ENCODE results near the gene DHX35.

Gene DHX35

GRCh38 chr20:39076958-39077357, 114.8 kb downstream of the DHX35 start:
- TF ChIP-seq CTCF (conservative IDR thresholded peaks at IDR 0.05) (no peak), ZFX (IDR thresholded peaks at IDR 0.05) (no peak)
- no peak overlapping the region for H3K27ac ChIP-seq

- no peak for TF ChIP-seq CTCF (conservative IDR thresholded peaks at IDR 0.05)
- TF ChIP-seq ZFX (IDR thresholded peaks at IDR 0.05), result no peak
- H3K27ac ChIP-seq, result no peak overlapping the region
These were observed 118.2 kb downstream of the DHX35 start for GRCh38 chr20:39080326-39080725.

GRCh38 chr20:39081255-39081654, 119.1 kb downstream of the DHX35 start:
- H3K27ac ChIP-seq, result no peak overlapping the region
- TF ChIP-seq CTCF (conservative IDR thresholded peaks at IDR 0.05) (peak; percentile 95), ZFX (IDR thresholded peaks at IDR 0.05) (no peak)

GRCh38 chr20:39082622-39083398, 120.7 kb downstream of the DHX35 start:
- no peak for TF ChIP-seq ZFX (IDR thresholded peaks at IDR 0.05)
- TF ChIP-seq CTCF (conservative IDR thresholded peaks at IDR 0.05), result no peak
- H3K27ac ChIP-seq, result no peak overlapping the region

GRCh38 chr20:39083761-39084160, 121.6 kb downstream of the DHX35 start:
- no peak overlapping the region for H3K27ac ChIP-seq
- TF ChIP-seq ZFX (IDR thresholded peaks at IDR 0.05) (no peak), CTCF (conservative IDR thresholded peaks at IDR 0.05) (no peak)

- no peak for TF ChIP-seq CTCF (conservative IDR thresholded peaks at IDR 0.05)
- TF ChIP-seq ZFX (IDR thresholded peaks at IDR 0.05), result no peak
- H3K27ac ChIP-seq, result no peak overlapping the region
These were observed 126.9 kb downstream of the DHX35 start for GRCh38 chr20:39089029-39089428.
